Measurements from ENCODE around the gene LRP1.

- TF ChIP-seq, protein P1, sequence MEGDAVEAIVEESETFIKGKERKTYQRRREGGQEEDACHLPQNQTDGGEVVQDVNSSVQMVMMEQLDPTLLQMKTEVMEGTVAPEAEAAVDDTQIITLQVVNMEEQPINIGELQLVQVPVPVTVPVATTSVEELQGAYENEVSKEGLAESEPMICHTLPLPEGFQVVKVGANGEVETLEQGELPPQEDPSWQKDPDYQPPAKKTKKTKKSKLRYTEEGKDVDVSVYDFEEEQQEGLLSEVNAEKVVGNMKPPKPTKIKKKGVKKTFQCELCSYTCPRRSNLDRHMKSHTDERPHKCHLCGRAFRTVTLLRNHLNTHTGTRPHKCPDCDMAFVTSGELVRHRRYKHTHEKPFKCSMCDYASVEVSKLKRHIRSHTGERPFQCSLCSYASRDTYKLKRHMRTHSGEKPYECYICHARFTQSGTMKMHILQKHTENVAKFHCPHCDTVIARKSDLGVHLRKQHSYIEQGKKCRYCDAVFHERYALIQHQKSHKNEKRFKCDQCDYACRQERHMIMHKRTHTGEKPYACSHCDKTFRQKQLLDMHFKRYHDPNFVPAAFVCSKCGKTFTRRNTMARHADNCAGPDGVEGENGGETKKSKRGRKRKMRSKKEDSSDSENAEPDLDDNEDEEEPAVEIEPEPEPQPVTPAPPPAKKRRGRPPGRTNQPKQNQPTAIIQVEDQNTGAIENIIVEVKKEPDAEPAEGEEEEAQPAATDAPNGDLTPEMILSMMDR (IDR thresholded peaks at IDR 0.05; ENCODE audit: insufficient read depth, low read depth, low read length) = no peak
- TF ChIP-seq EZH2 (IDR thresholded peaks at IDR 0.05; ENCODE audit: insufficient read depth, low read length) = no peak
These were observed 2.2 kb upstream of the LRP1 start for GRCh38 chr12:57126061-57126460.

Data from astrocyte (in vitro differentiated cells and primary cell).